CD4-positive, alpha-beta memory T cell (primary cell): ENCODE results near the gene ASIP. TPM values are rescaled to one million over a fixed set of nuclear protein-coding genes. Genes with fewer than 3 reads are reported as not detected.
"Not testable (repeated sequence)": the region's sequence is repeated elsewhere in the genome, so short reads cannot be mapped to it uniquely, and the experiment has no call there.

Experiments
- CTCF ChIA-PET: fragments of 350-600 bp; sonication (Branson Sonifier 250); formaldehyde crosslinking; loops from one replicate; lab custom pipeline; 2021; ENCODE audit warnings: inconsistent platforms; ENCODE audit not compliant: partially characterized antibody; lab: Charles Lee
- POLR2A ChIA-PET: fragments of 350-600 bp; sonication (Branson Sonifier 250); formaldehyde crosslinking; loops from one replicate; lab custom pipeline; 2021; ENCODE audit not compliant: partially characterized antibody; lab: Charles Lee
- DNase-seq, 5 donors: peaks; one replicate each; pipeline versions ENCODE4 v3.0.0 to v3.0.0-alpha.2; 2020 to 2022; ENCODE audit warnings: mixed read lengths in 1 of 5
- H3K27ac ChIP-seq: one replicate; pipeline ENCODE4 v1.7.0; 2013; ENCODE audit warnings: low read depth, low read length
- H3K27me3 ChIP-seq: 2 replicates; pipeline ENCODE4 v1.7.0; 2013; ENCODE audit warnings: mild to moderate bottlenecking, low read length, moderate library complexity; ENCODE audit not compliant: insufficient read depth
- H3K36me3 ChIP-seq: 2 replicates; pipeline ENCODE4 v1.7.0; 2013; ENCODE audit warnings: mild to moderate bottlenecking, low read length, moderate library complexity; ENCODE audit not compliant: insufficient read depth
- H3K4me1 ChIP-seq: 2 replicates; pipeline ENCODE4 v1.7.0; 2013; ENCODE audit warnings: mild to moderate bottlenecking, low read length, moderate library complexity; ENCODE audit not compliant: insufficient read depth
- H3K4me3 ChIP-seq, 2 donors: one replicate each; pipeline ENCODE4 v1.7.0; 2013; ENCODE audit warnings: low read length in 2 of 2, mild to moderate bottlenecking in 1 of 2
- H3K9me3 ChIP-seq, 2 donors: one replicate each; pipeline ENCODE4 v1.7.0; 2013; ENCODE audit warnings: low read length in 2 of 2, control low read depth in 1 of 2; ENCODE audit not compliant: control insufficient read depth in 1 of 2
- H3K27ac Mint-ChIP-seq, 7 donors: one replicate each; pipeline ENCODE4 v1.8.0; 2020 to 2021; ENCODE audit warnings: mixed read lengths in 7 of 7, mild to moderate bottlenecking in 6 of 7, inconsistent platforms in 3 of 7, moderate library complexity in 3 of 7
- H3K27me3 Mint-ChIP-seq, 2 donors: one replicate each; pipeline ENCODE4 v1.8.0; 2020 to 2021; ENCODE audit warnings: mixed read lengths in 2 of 2
- H3K36me3 Mint-ChIP-seq, 2 donors: one replicate each; pipeline ENCODE4 v1.8.0; 2020 to 2021; ENCODE audit warnings: mixed read lengths in 2 of 2, inconsistent platforms in 1 of 2, mild to moderate bottlenecking in 1 of 2
- H3K4me1 Mint-ChIP-seq, 4 donors: one replicate each; pipeline ENCODE4 v1.8.0; 2020 to 2021; ENCODE audit warnings: mixed read lengths in 4 of 4, mild to moderate bottlenecking in 1 of 4
- H3K4me3 Mint-ChIP-seq, 8 donors: one replicate each; pipeline ENCODE4 v1.8.0; 2020 to 2021; ENCODE audit warnings: mixed read lengths in 8 of 8, mild to moderate bottlenecking in 7 of 8, moderate library complexity in 6 of 8, inconsistent platforms in 3 of 8
- H3K9me3 Mint-ChIP-seq, 8 donors: one replicate each; pipeline ENCODE4 v1.8.0; 2020 to 2021; ENCODE audit warnings: mixed read lengths in 8 of 8, mild to moderate bottlenecking in 5 of 8, inconsistent platforms in 3 of 8, moderate library complexity in 1 of 8
- intact Hi-C: fragments of 100-400 bp; cut with micrococcal nuclease; formaldehyde crosslinking; loops from one replicate; pipeline ENCODE4 v1.15.1; 2023
- polyA plus RNA-seq, 2 donors: library from polyadenylated mRNA; unstranded; fragments of 300-500 nt; fragmentation: Illumina TruSeq; gene quantifications; one replicate each; pipeline ENCODE4 v1.2.3, GENCODE V29; 2021
- total RNA-seq, 2 experiments: library from RNA; stranded (reverse); gene quantifications; one replicate each; pipeline ENCODE4 v1.2.3, GENCODE V29; 2021

The ASIP gene
- total RNA-seq, result not detected
- not detected for polyA plus RNA-seq

GRCh38 chr20:34240693-34241615 lies at the start of gene ASIP:
TSS of gene ASIP (plus strand) at chr20:34241423. CDS start at chr20:34260375, 18,952 bp downstream.
- Histone ChIP-seq H3K27me3 (peaks cover 4% of the 10 kb centered on the region), H3K27ac (no peak within 1 kb of the TSS), H3K4me3 (no peak within 1 kb of the TSS), H3K4me1 (peaks cover 10% of the 10 kb centered on the region), H3K36me3 (no peaks in the 10 kb centered on the region), H3K9me3 (peaks cover 0 to 9% of the 10 kb centered on the region in 2 donors)
- peaks cover 4 to 13% (median 10%) of the 10 kb centered on the region in 4 donors for H3K4me1 Mint-ChIP-seq
- H3K9me3 Mint-ChIP-seq, result peaks cover 9 to 31% (median 24%) of the 10 kb centered on the region in 8 donors
- POLR2A ChIA-PET, result no interaction called here
- intact Hi-C loops, result no loop called here
- H3K27me3 Mint-ChIP-seq, result peaks cover 9 to 15% of the 10 kb centered on the region in 2 donors
- peak within 1 kb of the TSS in 3 of 8 donors; percentile 6 to 61 (median 46) for H3K4me3 Mint-ChIP-seq
- DNase-seq, result peak in 3 of 5 donors; percentile 0 to 19 (median 10)
- CTCF ChIA-PET, result interaction anchor here (0.5 to 1.4 kb wide), 2 partner anchors 9 to 34 kb away, joined by 3 read pairs; no protein-coding TSS in a partner anchor
- peak within 1 kb of the TSS in 5 of 7 donors; percentile 9 to 70 (median 20) for H3K27ac Mint-ChIP-seq
- H3K36me3 Mint-ChIP-seq, result peaks cover 6 to 12% of the 10 kb centered on the region in 2 donors

DNA sequence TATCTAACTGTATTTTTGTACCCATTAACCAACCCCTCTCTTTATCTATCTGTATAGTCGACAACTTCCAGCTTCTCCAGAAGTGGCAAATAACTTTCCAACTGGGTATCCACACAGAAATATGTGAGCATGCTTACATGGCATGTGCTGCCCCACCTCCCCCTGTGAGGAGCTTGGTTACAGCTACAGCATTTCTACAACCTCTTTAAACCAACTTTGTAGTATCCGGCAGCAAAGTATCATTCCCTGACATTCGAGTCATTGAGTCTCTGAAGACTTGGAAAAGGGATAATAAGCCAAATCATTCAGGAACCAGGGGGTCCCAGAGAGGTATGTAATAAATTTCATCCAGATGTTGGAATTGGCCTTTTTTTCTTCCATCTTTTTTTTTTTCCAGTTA lies 48.2 kb upstream of the ASIP start:
- Histone ChIP-seq H3K36me3 (no peaks in the 10 kb centered on the region), H3K27me3 (no peaks in the 10 kb centered on the region), H3K27ac (no peak overlapping the region), H3K4me3 (no peak overlapping the region), H3K9me3 (no peaks in the 10 kb centered on the region), H3K4me1 (no peaks in the 10 kb centered on the region)
- ChIA-PET POLR2A (no interaction called here), CTCF (no interaction called here)
- Mint-ChIP-seq H3K9me3 (no peaks in the 10 kb centered on the region), H3K27ac (no peak overlapping the region), H3K4me1 (peaks cover 0 to 7% (median 2%) of the 10 kb centered on the region in 4 donors), H3K27me3 (peaks cover 4 to 20% of the 10 kb centered on the region in 2 donors), H3K36me3 (no peaks in the 10 kb centered on the region), H3K4me3 (no peak overlapping the region)
- no peak for DNase-seq
- intact Hi-C loops, result no loop called here

DNA sequence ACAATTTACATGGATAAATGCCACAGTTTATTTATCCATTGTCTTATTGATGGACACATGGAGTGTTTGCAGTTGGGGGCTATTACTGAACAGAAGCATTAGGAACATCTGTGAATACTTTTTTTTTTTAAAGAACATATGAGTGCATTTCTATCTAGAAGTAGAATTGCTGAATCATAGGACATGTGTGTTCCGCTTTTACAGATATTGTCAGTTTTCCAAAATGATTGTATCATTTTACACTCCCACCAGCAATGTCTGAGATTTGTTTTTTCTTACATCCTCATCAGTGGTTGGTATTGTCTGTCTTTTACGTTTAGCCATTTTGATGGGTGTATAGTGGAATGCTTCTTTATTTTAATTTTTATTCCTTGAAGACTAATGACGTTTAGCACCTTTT lies 42.0 kb upstream of the ASIP start:
- Histone ChIP-seq H3K4me3 (no peak overlapping the region), H3K27me3 (no peaks in the 10 kb centered on the region), H3K27ac (no peak overlapping the region), H3K4me1 (no peaks in the 10 kb centered on the region), H3K36me3 (no peaks in the 10 kb centered on the region), H3K9me3 (no peaks in the 10 kb centered on the region)
- no peak overlapping the region for H3K27ac Mint-ChIP-seq
- DNase-seq, result no peak
- no peaks in the 10 kb centered on the region for H3K9me3 Mint-ChIP-seq
- H3K27me3 Mint-ChIP-seq, result peaks cover 4 to 16% of the 10 kb centered on the region in 2 donors
- H3K4me1 Mint-ChIP-seq, result peaks cover 0 to 7% (median 2%) of the 10 kb centered on the region in 4 donors
- POLR2A ChIA-PET, result no interaction called here
- H3K4me3 Mint-ChIP-seq, result no peak overlapping the region
- no peaks in the 10 kb centered on the region for H3K36me3 Mint-ChIP-seq
- CTCF ChIA-PET, result no interaction called here
- intact Hi-C loops, result no loop called here

DNA sequence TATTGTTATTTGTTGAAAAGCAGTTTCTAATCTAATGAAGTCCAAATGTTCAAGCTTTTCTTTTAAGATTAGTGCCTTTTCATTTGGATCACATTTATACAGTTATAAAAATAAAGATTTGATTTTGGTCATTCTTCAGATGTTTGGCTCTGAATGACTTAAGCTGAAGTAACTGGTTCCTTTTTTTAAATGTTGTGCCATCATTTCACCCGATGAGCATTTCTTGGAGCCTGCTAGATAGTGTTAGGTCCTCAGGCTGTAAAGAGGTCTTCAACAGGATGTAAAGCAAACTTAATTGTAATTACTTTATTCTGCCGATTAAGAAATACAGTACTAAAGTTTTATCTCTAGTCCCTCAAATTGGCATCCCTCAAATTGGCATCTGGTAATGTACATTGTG lies 41.2 kb upstream of the ASIP start:
- no peaks in the 10 kb centered on the region for H3K36me3 Mint-ChIP-seq

DNA sequence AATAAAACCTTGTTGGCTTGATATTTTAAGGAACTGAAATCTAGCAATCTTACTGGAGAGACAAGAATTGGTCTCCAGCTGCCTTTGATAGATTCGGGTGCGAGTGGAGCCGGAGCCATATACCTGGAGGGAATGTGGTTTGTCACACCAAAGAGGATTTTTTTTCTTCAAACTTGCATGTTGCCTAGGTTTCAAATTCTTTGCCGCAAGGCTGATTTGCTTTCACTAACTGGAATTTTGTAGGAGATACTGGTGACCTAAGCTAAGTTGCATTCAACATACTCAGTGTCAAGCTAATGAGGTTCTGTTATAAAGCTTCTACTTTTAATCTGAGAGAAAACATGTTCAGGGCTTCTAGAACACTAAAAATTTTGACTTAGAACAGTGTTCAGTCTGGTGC lies 39.7 kb upstream of the ASIP start:
- H3K27ac Mint-ChIP-seq, result no peak overlapping the region
- no peaks in the 10 kb centered on the region for H3K9me3 ChIP-seq
- no peaks in the 10 kb centered on the region for H3K4me1 ChIP-seq
- H3K27me3 ChIP-seq, result no peaks in the 10 kb centered on the region
- DNase-seq, result no peak
- ChIA-PET POLR2A (no interaction called here), CTCF (interaction anchor here (0.6 kb wide), 1 partner anchor 554 kb away, joined by 3 read pairs; no protein-coding TSS in a partner anchor)
- intact Hi-C loops, result no loop called here
- no peak overlapping the region for H3K4me3 Mint-ChIP-seq
- peaks cover 4 to 11% of the 10 kb centered on the region in 2 donors for H3K27me3 Mint-ChIP-seq
- H3K4me1 Mint-ChIP-seq, result peaks cover 0 to 2% (median under 1%) of the 10 kb centered on the region in 4 donors
- H3K4me3 ChIP-seq, result no peak overlapping the region
- no peaks in the 10 kb centered on the region for H3K36me3 ChIP-seq
- no peaks in the 10 kb centered on the region for H3K36me3 Mint-ChIP-seq
- H3K9me3 Mint-ChIP-seq, result peaks cover 0 to 3% (median 0%) of the 10 kb centered on the region in 8 donors
- H3K27ac ChIP-seq, result no peak overlapping the region

More for the DNA sequence above, 41.2 kb upstream of the ASIP start:
- ChIA-PET CTCF (no interaction called here), POLR2A (no interaction called here)
- H3K4me3 ChIP-seq, result no peak overlapping the region
- H3K9me3 ChIP-seq, result no peaks in the 10 kb centered on the region
- no peak overlapping the region for H3K27ac Mint-ChIP-seq
- no peak overlapping the region for H3K27ac ChIP-seq
- intact Hi-C loops, result no loop called here
- no peaks in the 10 kb centered on the region for H3K4me1 Mint-ChIP-seq
- DNase-seq, result no peak
- H3K4me1 ChIP-seq, result no peaks in the 10 kb centered on the region
- H3K36me3 ChIP-seq, result no peaks in the 10 kb centered on the region
- peaks cover 4 to 10% of the 10 kb centered on the region in 2 donors for H3K27me3 Mint-ChIP-seq
- H3K4me3 Mint-ChIP-seq, result no peak overlapping the region
- H3K9me3 Mint-ChIP-seq, result no peaks in the 10 kb centered on the region
- no peaks in the 10 kb centered on the region for H3K27me3 ChIP-seq

DNA sequence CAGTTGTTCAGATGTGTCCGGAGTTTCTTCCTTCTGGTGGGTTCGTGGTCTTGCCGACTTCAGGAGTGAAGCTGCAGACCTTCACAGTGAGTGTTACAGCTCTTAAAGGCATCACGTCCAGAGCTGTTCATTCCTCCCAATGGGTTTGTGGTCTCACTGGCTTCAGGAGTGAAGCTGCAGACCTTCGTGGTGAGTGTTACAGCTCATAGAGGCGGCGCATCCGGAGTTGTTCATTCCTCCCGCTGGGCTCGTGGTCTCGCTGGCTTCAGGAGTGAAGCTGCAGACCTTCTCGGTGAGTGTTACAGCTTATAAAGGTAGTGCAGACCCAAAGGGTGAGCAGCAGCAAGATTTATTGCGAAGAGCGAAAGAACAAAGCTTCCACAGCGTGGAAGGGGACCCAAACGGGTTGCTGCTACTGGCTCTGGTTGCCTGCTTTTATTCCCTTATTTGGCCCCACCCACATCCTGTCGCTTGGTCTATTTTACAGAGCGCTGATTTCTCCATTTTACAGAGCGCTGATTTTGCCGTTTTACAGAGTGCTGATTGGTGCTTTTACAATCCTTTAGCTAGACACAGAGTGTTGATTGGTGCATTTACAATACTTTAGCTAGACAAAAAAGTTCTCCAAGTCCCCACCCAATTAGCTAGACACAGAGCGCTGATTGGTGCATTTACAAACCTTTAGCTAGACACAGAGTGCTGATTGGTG lies 35.9 kb upstream of the ASIP start:
- H3K4me1 Mint-ChIP-seq, H3K4me1 ChIP-seq, H3K36me3 ChIP-seq, H3K4me3 ChIP-seq, H3K9me3 Mint-ChIP-seq, intact Hi-C loops, H3K36me3 Mint-ChIP-seq, POLR2A ChIA-PET, H3K27me3 ChIP-seq, CTCF ChIA-PET, H3K9me3 ChIP-seq, H3K27ac ChIP-seq: not testable (repeated sequence)
- Mint-ChIP-seq H3K27me3 (peaks cover 6 to 16% of the 10 kb centered on the region in 2 donors), H3K27ac (peak overlapping the region in 1 of 7 donors; percentile 22), H3K4me3 (peak overlapping the region in 7 of 8 donors; percentile 53 to 82 (median 69))
- DNase-seq, result peak in 1 of 5 donors; percentile 8

DNA sequence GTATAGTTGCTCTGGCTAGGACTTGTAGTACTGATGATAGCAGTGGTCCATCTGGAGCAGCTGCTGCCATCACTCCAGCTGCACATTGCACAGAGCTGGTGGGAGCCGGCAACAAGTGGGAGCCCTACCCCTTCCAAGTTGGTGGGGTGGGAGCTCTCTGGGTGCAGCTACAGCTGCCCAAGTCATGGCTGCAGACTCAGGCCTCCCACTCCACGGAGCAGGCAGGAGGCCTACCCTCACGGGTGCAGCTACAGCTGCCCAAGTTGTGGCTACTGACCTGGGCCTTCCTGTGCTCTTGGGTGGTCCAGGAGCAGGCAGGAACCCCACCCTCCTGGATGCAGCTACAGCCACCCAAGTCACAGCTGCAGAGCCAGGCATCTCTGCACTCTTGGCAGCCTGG lies 32.1 kb upstream of the ASIP start:
- POLR2A ChIA-PET, result no interaction called here

More for the DNA sequence above, 32.1 kb upstream of the ASIP start:
- no peak overlapping the region for H3K27ac Mint-ChIP-seq
- H3K4me3 ChIP-seq, result no peak overlapping the region
- peaks cover 4 to 5% of the 10 kb centered on the region in 2 donors for H3K36me3 Mint-ChIP-seq
- peaks cover 0 to 2% (median under 1%) of the 10 kb centered on the region in 4 donors for H3K4me1 Mint-ChIP-seq
- no peak overlapping the region for H3K27ac ChIP-seq
- H3K4me3 Mint-ChIP-seq, result no peak overlapping the region
- H3K36me3 ChIP-seq, result no peaks in the 10 kb centered on the region
- H3K9me3 Mint-ChIP-seq, result peaks cover 0 to 23% (median 4%) of the 10 kb centered on the region in 8 donors
- peaks cover 8 to 16% of the 10 kb centered on the region in 2 donors for H3K27me3 Mint-ChIP-seq
- no peaks in the 10 kb centered on the region for H3K27me3 ChIP-seq
- no peaks in the 10 kb centered on the region for H3K9me3 ChIP-seq
- CTCF ChIA-PET, result no interaction called here
- intact Hi-C loops, result no loop called here
- DNase-seq, result no peak
- no peaks in the 10 kb centered on the region for H3K4me1 ChIP-seq
